Caco-2 (cell line): ENCODE data around the gene KRTAP9-8. TPM values are rescaled to one million over a fixed set of nuclear protein-coding genes. Genes with fewer than 3 reads are reported as not detected.
"Not testable (repeated sequence)": the region's sequence is repeated elsewhere in the genome, so short reads cannot be mapped to it uniquely, and the experiment has no call there.

Experiments
- BruUV-seq: library from RNA; stranded (reverse); fragments of 400-500 nt; replicated peaks from 2 replicates; lab custom pipeline; 2021; lab: Mats Ljungman, UMichigan
- CTCF ChIA-PET: fragments of 300-600 bp; sonication (Branson Sonifier 250); formaldehyde crosslinking; loops from one replicate; lab custom pipeline; 2022; ENCODE audit warnings: antibody characterized with exemption; lab: Charles Lee
- POLR2A ChIA-PET: fragments of 300-600 bp; sonication (Branson Sonifier 250); formaldehyde crosslinking; loops from one replicate; lab custom pipeline; 2022; ENCODE audit warnings: antibody characterized with exemption; lab: Charles Lee
- DNase-seq, 2 experiments: peaks; one replicate each; pipeline versions ENCODE4 v3.0.0 to v3.0.0-alpha.2; 2020 to 2022
- H3K27me3 ChIP-seq: replicated peaks from 2 replicates; pipeline ENCODE4 v1.6.0; 2011; ENCODE audit warnings: low read length; ENCODE audit not compliant: control insufficient read depth, insufficient read depth
- H3K36me3 ChIP-seq: 2 replicates; pipeline ENCODE4 v1.5.1; 2011; ENCODE audit warnings: low read length; ENCODE audit not compliant: control insufficient read depth, insufficient read depth
- H3K4me1 ChIP-seq: fragments of 250-450 bp; sonication (Bioruptor Pico); 2 replicates; pipeline ENCODE4 v1.5.1; 2020; ENCODE audit warnings: mild to moderate bottlenecking
- H3K4me3 ChIP-seq: 2 replicates; pipeline ENCODE4 v1.5.1; 2011; ENCODE audit warnings: low read depth, mild to moderate bottlenecking, control low read depth, low read length
- H3K9me3 ChIP-seq: fragments of 250-450 bp; sonication (Bioruptor Pico); 2 replicates; pipeline ENCODE4 v1.5.1; 2020; ENCODE audit warnings: mild to moderate bottlenecking, moderate library complexity
- H3K27ac Mint-ChIP-seq: one replicate; pipeline ENCODE4 v1.8.0; 2022; ENCODE audit warnings: mixed read lengths; ENCODE audit not compliant: unreplicated experiment
- H3K27me3 Mint-ChIP-seq: one replicate; pipeline ENCODE4 v1.8.0; 2022; ENCODE audit warnings: mixed read lengths; ENCODE audit not compliant: insufficient read depth, unreplicated experiment
- H3K36me3 Mint-ChIP-seq: one replicate; pipeline ENCODE4 v1.8.0; 2022; ENCODE audit warnings: mild to moderate bottlenecking, mixed read lengths; ENCODE audit not compliant: insufficient read depth, unreplicated experiment
- H3K4me1 Mint-ChIP-seq: one replicate; pipeline ENCODE4 v1.8.0; 2022; ENCODE audit warnings: low read depth, mixed read lengths; ENCODE audit not compliant: unreplicated experiment
- H3K4me3 Mint-ChIP-seq: one replicate; pipeline ENCODE4 v1.8.0; 2022; ENCODE audit warnings: mild to moderate bottlenecking, moderate library complexity, mixed read lengths; ENCODE audit not compliant: unreplicated experiment
- H3K9me3 Mint-ChIP-seq: one replicate; pipeline ENCODE4 v1.8.0; 2022; ENCODE audit warnings: mixed read lengths; ENCODE audit not compliant: unreplicated experiment
- CTCF ChIP-seq, 2 experiments: fragments of 200-600 bp in 1 of 2; IDR thresholded peaks; 1 replicate in 1 of 2; 2 replicates in 1 of 2; pipeline versions ENCODE4 v1.5.1 to v1.8.0; 2011 to 2022; ENCODE audit warnings: antibody characterized with exemption in 1 of 2, control low read depth in 1 of 2, inconsistent platforms in 1 of 2, low read depth in 1 of 2, low read length in 1 of 2, mild to moderate bottlenecking in 1 of 2, moderate library complexity in 1 of 2; ENCODE audit not compliant: insufficient read depth in 1 of 2, severe bottlenecking in 1 of 2, unreplicated experiment in 1 of 2
- intact Hi-C: fragments of 100-400 bp; cut with micrococcal nuclease; formaldehyde crosslinking; loops from one replicate; pipeline ENCODE4 v1.10.0; 2022; ENCODE audit not compliant: unreplicated experiment
- total RNA-seq: library from RNA; stranded (reverse); gene quantifications from 2 replicates; pipeline ENCODE4 v1.2.3, GENCODE V29; 2022

KRTAP9-8 gene
- total RNA-seq, 1 experiment from 2014 or later = not detected

GRCh38 chr17:41249637-41250240, 11.9 kb downstream of the KRTAP9-8 start, which contains the start of gene KRTAP9-4:
TSS of gene KRTAP9-4 (plus strand) at chr17:41249687. CDS start at chr17:41249721, 34 bp downstream.
- H3K4me3 Mint-ChIP-seq, POLR2A ChIA-PET, H3K27me3 ChIP-seq, H3K4me1 Mint-ChIP-seq, intact Hi-C loops, CTCF ChIA-PET, H3K36me3 ChIP-seq, BruUV-seq, H3K9me3 Mint-ChIP-seq, H3K4me3 ChIP-seq, H3K9me3 ChIP-seq, H3K36me3 Mint-ChIP-seq, H3K27ac Mint-ChIP-seq, DNase-seq, H3K4me1 ChIP-seq: not testable (repeated sequence)
- peaks cover 10% of the 10 kb centered on the region for H3K27me3 Mint-ChIP-seq

- ChIA-PET POLR2A (no interaction called here), CTCF (no interaction called here)
- BruUV-seq = no TSS peak
- H3K36me3 ChIP-seq = no peaks in the 10 kb centered on the region
- Mint-ChIP-seq H3K4me1 (no peaks in the 10 kb centered on the region), H3K4me3 (no peak overlapping the region), H3K9me3 (no peaks in the 10 kb centered on the region), H3K36me3 (no peaks in the 10 kb centered on the region), H3K27me3 (peaks cover 14% of the 10 kb centered on the region), H3K27ac (no peak overlapping the region)
- no peaks in the 10 kb centered on the region for H3K9me3 ChIP-seq
- H3K4me3 ChIP-seq = no peak overlapping the region
- no peaks in the 10 kb centered on the region; the same call in 1 of the 2 replicates for H3K27me3 ChIP-seq
- H3K4me1 ChIP-seq = no peaks in the 10 kb centered on the region
- DNase-seq = no peak
- intact Hi-C loops = no loop called here
- TF ChIP-seq CTCF (IDR thresholded peaks at IDR 0.05; ENCODE audit: insufficient read depth in 1 of 2, low read depth in 1 of 2, low read length in 1 of 2, severe bottlenecking in 1 of 2, unreplicated experiment in 1 of 2) = no peak
Measured at GRCh38 chr17:41251261-41251660, 13.5 kb downstream of the KRTAP9-8 start.

- H3K36me3 ChIP-seq = no peaks in the 10 kb centered on the region
- ChIA-PET POLR2A (no interaction called here), CTCF (no interaction called here)
- no peak for DNase-seq
- BruUV-seq = no TSS peak
- no peaks in the 10 kb centered on the region for H3K9me3 ChIP-seq
- Mint-ChIP-seq H3K9me3 (no peaks in the 10 kb centered on the region), H3K27ac (no peak overlapping the region), H3K27me3 (peaks cover 12% of the 10 kb centered on the region), H3K4me3 (no peak overlapping the region), H3K4me1 (peaks cover 6% of the 10 kb centered on the region), H3K36me3 (no peaks in the 10 kb centered on the region)
- H3K4me1 ChIP-seq = no peaks in the 10 kb centered on the region
- no peak for TF ChIP-seq CTCF (IDR thresholded peaks at IDR 0.05; ENCODE audit: insufficient read depth in 1 of 2, low read depth in 1 of 2, low read length in 1 of 2, severe bottlenecking in 1 of 2, unreplicated experiment in 1 of 2)
- no peak overlapping the region for H3K4me3 ChIP-seq
- H3K27me3 ChIP-seq = no peaks in the 10 kb centered on the region; the same call in 1 of the 2 replicates
- intact Hi-C loops = no loop called here
Measured at GRCh38 chr17:41254861-41255260, 17.1 kb downstream of the KRTAP9-8 start.

- CTCF ChIA-PET, POLR2A ChIA-PET, H3K27ac Mint-ChIP-seq, H3K9me3 ChIP-seq, H3K27me3 Mint-ChIP-seq, H3K27me3 ChIP-seq, H3K4me1 Mint-ChIP-seq, H3K4me3 Mint-ChIP-seq, H3K36me3 ChIP-seq, DNase-seq, H3K4me1 ChIP-seq, intact Hi-C loops, H3K4me3 ChIP-seq, BruUV-seq, H3K9me3 Mint-ChIP-seq, H3K36me3 Mint-ChIP-seq: not testable (repeated sequence)
Measured at GRCh38 chr17:41255381-41256290, 17.8 kb downstream of the KRTAP9-8 start, which contains the start of gene KRTAP9-9. TSS of gene KRTAP9-9 (plus strand) at chr17:41255384.
